ENCODE results near the gene CDC42EP4.

GRCh38 chr17:73278465-73279453 is 33.0 kb downstream of the CDC42EP4 start:
- TF ChIP-seq CTCF (conservative IDR thresholded peaks at IDR 0.05) (no peak), ZFX (IDR thresholded peaks at IDR 0.05) (no peak)
